ENCODE data around the gene BPIFB3.
"Not testable (repeated sequence)": the region's sequence is repeated elsewhere in the genome, so short reads cannot be mapped to it uniquely, and the experiment has no call there.

Gene BPIFB3

DNA sequence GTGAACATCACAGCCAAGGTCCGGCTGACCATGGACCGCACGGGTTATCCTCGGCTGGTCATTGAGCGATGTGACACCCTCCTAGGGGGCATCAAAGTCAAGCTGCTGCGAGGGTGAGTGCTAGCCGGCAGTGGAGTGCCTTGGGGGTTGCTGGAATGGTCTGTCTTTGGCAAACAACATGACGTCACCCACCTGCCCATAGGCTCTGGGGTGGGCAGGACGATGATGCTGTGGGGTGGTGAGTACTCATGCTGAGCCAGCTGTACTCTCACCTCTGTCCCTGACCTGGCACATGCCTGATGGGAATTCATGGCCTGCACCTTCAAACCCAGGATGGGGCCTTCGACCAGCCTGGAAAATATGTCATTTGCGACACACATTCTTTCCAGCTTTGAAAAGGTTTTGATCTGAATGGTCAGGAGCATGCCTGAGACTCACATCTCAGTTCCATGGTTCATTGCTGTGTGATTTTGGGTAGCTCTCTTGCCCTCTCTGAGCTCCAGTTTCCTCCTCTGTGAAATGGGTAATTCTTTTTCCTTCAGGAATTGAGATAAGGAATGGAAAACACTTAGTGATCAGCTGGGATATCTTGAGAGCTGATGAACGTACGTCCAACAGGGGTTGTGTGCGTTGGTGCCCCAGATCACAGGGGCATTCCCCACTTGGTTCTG is 32.5 kb downstream of the BPIFB3 start:
- DNase-seq (ENCODE audit: low read depth in 2 of 2), result no peak

- DNase-seq (ENCODE audit: low read depth in 2 of 2), result no peak
Observed at GRCh38 chr20:33091147-33091546, 37.4 kb downstream of the BPIFB3 start.

DNA sequence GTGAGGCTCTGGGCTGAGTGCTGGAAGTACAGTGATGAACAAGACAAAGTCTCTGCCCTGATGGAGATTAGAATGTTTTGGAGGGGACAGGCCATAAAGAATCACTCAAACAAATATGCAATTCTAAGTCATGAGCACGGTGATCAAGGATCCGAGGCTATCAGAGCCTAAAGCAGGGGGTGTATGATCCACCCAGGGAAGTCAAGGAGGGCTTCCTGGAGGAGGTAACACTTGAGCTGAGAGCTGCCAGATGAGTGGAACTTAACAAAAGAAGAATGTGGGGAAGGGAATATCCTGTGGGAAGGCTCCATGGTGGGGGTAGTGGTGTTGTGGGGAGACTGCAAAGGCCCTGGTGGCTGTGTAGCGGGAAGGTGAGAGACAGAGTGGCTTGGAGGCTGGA is 38.0 kb downstream of the BPIFB3 start:
- DNase-seq (ENCODE audit: low read depth in 2 of 2), result no peak

DNA sequence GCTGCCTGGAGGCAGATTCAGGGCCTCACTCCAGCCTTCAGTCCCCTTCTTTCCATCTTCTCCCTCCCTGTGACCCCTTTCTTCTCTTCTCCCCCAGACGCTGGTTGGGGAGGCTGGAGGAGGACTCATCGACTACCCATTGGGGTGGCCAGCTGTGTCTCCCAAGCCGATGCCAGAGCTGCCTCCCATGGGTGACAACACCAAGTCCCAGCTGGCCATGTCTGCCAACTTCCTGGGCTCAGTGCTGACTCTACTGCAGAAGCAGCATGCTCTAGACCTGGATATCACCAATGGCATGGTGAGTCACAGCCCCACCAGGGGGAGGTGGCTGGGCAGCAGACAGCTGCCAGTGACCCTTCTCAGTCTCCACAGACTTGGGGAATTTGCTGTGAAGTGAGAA is 38.7 kb downstream of the BPIFB3 start:
- no peak for DNase-seq (ENCODE audit: low read depth in 2 of 2)

GRCh38 chr20:33093074-33093473 is 39.4 kb downstream of the BPIFB3 start:
- DNase-seq (ENCODE audit: low read depth in 2 of 2), result no peak

DNA sequence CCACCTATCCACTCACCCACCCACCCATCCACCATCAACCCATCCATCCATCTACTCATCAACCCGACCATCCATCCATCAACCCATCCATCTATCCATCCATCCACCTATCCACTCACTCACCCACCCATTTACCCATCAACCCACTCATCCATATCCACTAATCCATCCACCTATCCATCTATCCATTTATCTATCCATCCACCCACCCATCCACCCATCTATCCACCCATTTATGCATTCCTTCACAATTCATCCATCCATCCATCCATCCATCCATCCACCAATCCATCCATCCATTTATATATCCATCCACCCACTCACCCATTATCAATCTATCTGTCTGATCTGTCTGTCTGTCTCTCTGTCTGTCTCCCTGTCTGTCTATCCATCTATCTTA is 39.9 kb downstream of the BPIFB3 start:
- no peak for DNase-seq (ENCODE audit: low read depth in 2 of 2)

DNA sequence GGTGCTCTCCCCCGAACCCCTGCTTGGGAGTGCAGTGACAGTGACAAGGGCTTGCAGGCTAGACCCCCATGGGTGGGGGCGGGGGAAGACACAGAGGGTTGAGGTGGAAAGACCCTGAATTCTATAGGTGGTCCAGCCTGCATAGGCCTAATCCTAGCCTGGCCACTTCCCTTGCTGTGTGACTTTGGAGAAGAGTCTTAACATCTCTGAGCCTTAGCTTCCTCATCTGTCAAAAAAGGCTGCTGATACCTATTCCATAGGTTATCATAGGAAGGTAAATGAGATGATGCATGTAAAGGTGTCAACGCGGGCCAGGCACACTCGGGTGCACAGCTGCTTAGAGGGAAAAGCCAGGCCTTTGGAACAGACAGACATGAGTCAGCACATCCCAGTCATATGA is 41.5 kb downstream of the BPIFB3 start:
- no peak for DNase-seq (ENCODE audit: low read depth in 2 of 2)

GRCh38 chr20:33095902-33096584 is 42.3 kb downstream of the BPIFB3 start:
- DNase-seq (ENCODE audit: low read depth in 2 of 2), result peak; percentile 7 to 15

- DNase-seq (ENCODE audit: low read depth in 2 of 2), result no peak
Observed at GRCh38 chr20:33097001-33097400, 43.3 kb downstream of the BPIFB3 start.

DNA sequence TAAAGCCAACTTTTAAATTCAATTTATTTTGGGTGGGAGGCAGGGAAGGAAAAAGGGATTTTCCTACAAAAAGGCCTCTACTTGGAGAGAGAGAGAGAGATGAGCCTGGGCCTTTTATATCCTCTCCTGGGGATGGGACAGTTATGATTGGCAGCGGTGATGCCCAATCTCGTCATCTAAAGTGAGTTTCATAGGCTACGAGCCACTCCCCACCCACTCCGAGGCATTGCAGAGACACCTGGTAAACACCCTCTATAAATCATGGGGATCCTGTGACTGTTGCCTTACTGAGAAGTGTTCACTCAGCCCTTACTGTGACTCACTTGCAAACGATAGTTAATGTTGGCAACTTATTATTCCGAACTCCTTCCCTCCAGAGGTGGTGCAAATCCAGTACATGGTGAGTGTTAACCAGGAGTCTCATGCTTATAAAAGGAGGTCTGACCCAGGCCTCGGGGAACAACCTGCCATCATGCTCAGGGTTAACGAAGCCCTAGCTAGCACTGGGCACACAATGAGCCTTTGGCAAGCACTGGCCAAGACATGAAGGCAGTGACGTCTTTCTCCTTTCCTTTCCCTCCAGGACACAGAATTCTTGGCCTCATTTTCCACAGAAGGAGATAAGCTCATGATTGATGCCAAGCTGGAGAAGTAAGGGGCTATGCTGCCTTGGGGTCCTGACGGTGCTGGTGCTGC is 46.3 kb downstream of the BPIFB3 start:
- DNase-seq (ENCODE audit: low read depth in 2 of 2), result no peak

DNA sequence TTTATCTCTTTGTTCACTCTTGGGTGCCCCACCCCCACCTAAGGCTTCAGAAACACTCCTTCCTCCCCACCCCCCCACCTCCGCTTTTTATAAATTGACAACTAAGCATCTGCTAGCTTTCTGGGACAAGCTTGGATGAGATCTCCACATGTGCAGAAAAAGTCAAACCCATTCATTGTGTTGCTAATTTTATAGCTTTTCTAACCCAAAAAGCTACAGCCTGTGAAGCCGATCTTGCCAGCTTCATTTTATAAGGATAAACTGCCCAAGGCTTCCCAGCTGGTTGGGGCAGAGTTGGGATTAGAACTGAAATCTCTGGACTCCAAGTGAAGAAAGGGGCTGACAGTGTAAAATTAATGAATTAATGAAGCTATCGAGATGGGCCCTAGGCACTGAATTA is 49.9 kb downstream of the BPIFB3 start:
- no peak for DNase-seq (ENCODE audit: low read depth in 2 of 2)

DNA sequence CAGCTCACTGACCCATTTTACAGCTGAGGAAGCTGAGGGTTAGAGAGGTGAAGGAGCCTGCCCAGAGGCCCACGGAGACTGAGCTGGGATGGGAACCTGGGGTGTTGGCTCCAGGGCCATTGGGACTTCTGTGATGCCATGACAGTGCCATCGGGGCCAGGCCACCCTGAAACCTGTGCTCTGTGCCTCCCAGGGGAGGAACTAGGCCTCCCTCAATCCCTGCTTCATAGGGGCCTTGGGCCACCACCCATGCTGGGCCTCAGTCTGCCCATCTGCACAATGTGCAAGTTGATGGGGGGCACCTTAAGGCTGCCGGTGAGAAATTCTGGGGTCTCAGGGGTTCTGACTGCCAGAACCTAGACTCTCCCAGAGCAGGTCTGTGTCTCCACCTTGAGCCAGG is 50.6 kb downstream of the BPIFB3 start:
- no peak for DNase-seq (ENCODE audit: low read depth in 2 of 2)

- DNase-seq (ENCODE audit: low read depth in 2 of 2), result no peak
Observed at GRCh38 chr20:33105316-33105924, 51.7 kb downstream of the BPIFB3 start.

DNA sequence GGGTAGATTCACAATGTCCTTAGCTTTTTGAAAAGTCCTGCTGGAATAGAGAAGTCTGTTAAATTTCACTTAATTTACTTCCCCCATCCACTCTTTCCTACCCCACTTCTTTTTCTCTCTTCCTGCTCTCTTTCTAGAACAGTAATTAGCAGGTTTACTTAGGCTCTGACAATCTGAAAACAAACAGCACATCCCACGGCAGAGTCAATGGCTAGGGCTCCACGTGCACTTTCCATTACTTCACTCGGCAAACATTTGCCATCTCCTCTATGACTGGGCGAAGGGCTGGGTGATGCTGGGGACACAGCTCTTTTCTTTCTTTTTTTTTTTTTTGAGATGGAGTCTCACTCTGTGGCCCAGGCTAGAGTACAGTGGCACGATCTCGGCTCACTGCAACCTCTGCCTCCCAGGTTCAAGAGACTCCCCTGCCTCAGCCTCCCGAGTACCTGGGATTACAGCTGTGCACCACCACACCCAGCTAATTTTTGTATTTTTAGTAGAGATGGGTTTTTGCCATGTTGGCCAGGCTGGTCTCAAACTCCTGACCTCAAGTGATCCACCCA is 52.4 kb downstream of the BPIFB3 start:
- DNase-seq (ENCODE audit: low read depth in 2 of 2), result not testable (repeated sequence)

DNA sequence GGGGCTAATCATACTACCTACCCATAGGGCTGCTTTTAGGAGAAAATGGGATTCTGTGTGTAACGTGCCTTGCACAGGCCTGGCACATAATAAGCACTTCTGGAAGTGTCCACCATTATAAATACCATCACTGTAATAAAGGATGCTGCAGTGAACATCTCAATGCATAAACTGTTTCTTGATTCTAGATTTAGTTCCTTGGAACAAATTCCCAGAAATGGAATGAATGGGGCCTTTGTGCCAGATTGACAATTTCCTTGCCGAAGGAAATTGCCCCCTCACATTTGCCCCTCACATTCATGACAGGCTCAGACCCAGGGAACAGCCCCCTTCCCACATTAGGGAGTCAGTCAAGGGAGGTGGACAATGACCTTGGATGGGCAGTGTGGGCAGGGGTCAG is 55.0 kb downstream of the BPIFB3 start:
- DNase-seq (ENCODE audit: low read depth in 2 of 2), result no peak

DNA sequence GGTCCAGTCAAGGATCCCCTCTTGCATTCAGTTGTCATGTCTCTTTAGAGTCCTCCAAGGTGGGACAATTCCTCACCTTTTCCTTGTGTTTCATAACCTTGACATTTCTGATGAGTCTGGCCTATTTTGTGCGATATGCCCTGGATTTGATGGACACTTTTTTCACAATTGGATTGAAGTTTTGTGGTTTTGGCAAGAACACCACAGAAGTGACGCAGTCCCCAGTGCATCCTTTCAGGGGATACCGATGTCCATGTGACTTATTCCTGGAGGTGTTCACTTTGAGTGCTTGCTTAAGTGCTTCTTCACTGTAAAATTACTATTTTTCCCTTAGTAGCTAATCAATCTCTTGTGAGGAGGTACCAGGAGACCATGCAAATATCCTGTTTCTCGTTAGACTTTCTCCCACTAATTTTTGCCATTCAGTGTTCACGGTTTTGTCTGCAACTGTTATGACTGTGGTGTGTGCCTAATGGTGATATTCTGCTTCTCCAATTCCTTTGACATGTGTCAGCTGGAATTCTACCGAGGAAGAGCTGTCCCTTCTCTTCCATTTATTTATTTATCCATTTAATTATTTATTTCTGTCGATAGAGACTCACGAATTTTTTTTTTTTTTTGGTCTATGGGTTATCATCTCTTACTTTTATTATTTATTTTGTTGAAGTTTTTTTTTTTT is 56.6 kb downstream of the BPIFB3 start:
- DNase-seq (ENCODE audit: low read depth in 2 of 2), result no peak

GRCh38 chr20:33111306-33111705 is 57.6 kb downstream of the BPIFB3 start:
- no peak for DNase-seq (ENCODE audit: low read depth in 2 of 2)

GRCh38 chr20:33112547-33113386 is 59.1 kb downstream of the BPIFB3 start:
- DNase-seq (ENCODE audit: low read depth in 2 of 2), result no peak

DNA sequence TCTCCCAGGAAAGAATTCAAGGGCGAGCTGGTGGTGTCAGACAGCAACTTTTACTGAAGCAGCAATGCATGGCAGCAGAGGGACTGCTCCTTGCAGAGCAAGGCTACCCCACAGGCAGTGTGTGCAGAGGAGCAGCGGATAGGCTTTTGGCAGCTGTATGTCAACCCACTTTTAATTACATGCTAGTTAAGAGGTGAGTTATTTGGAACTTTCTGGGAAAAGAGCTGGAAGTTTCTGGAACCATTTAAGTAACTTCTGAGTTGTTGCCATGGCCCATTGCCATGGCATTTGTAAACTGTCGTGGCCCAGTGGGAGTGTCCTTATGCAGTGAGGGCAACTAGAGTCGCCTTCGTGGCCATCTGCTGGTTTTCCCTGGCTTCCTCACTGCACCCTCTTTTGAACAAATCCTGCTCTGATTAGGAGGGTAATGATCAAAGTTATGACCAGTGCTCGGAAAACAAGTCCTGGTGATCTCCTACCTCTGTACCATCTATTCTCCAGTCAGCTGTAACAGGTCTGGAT is 59.7 kb downstream of the BPIFB3 start:
- DNase-seq (ENCODE audit: low read depth in 2 of 2), result no peak

DNA sequence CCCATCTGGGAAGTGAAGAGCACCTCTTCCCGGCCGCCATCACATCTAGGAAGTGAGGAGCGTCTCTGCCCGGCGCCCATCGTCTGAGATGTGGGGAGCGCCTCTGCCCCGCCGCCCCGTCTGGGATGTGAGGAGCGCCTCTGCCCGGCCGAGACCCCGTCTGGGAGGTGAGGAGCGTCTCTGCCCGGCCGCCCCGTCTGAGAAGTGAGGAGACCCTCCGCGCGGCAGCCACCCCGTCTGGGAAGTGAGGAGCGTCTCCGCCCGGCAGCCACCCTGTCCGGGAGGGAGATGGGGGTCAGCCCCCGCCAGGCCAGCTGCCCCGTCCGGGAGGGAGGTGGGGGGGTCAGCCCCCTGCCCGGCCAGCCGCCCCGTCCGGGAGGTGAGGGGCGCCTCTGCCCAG is 61.8 kb downstream of the BPIFB3 start:
- DNase-seq (ENCODE audit: low read depth in 2 of 2), result not testable (repeated sequence)
